Measurements from ENCODE around the gene TIRAP. TPM values are rescaled to one million over a fixed set of nuclear protein-coding genes. Genes with fewer than 3 reads are reported as not detected.

TIRAP gene, protein sequence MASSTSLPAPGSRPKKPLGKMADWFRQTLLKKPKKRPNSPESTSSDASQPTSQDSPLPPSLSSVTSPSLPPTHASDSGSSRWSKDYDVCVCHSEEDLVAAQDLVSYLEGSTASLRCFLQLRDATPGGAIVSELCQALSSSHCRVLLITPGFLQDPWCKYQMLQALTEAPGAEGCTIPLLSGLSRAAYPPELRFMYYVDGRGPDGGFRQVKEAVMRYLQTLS
- total RNA-seq: 3.8 TPM

DNA sequence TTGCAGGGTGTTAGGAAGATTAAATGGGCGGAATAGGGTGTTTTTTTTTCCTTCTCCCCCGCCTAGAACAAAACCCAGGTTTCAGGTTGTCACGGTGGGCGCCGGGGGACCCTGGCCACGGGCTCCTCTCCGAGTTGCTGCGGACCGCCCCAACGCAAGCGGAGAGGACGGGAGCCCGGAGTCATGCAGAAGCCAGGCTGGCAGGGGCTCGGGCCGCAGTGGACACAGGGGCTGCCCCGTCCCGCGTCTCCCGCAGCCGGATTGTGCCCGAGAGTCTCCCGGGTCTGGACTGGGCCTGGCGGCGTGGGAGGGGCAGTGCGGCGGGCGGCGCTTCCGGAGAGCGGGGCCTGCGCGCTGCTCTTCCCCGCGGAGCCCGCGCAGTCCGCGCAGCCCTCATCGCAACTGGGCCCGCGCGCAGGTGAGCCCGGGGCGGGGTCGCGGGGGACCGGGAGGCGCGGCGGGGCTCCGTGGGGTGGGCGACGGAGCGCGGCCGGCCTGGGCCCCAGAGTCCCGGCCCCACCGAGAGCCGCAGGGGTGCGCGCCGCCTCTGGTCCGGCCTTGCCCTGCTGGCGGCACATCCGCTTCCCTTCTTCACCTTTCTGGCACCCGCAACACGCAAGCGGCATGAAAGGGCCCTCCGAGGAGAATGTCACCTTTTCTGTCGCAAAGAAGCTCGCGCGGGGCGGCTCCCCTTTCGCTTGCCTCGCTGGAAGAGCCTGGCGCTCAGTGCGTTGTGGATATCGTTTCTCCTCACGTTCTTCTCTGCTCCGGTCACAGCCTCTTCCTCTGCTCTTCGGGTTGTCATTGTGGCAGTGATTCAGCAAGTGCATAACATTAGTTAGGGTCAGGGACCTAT is at the start of gene TIRAP:
TIRAP (plus strand) TSS at position 358 of the 856 bp plus-strand sequence. CDS start 7,802 bp downstream, outside the sequence.

GRCh38 chr11:126268708-126269579 is 13.9 kb upstream of the TIRAP start, which contains the start of the genes FOXRED1 and SRPRA:
TSS of gene FOXRED1 (plus strand) at chr11:126269154. CDS start at chr11:126269207, 53 bp downstream.
TSS of gene SRPRA (minus strand) at chr11:126268895. CDS start at chr11:126268804, 91 bp downstream.

GRCh38 chr11:126303623-126304456 is 20.9 kb downstream of the TIRAP start, which contains the start of gene DCPS:
TSS of gene DCPS (plus strand) at chr11:126304060. CDS start at chr11:126304081, 21 bp downstream.

Small RNA genes within 50 kb of the gene (small RNA-seq; reads per million reads assigned to genes)
- gene RN7SL351P (ENCODE audit: low replicate concordance): not detected

Other genes with a start within 250 kb of the TIRAP start
- 72.9 TPM for gene CDON, start 220.2 kb upstream of the TIRAP start, total RNA-seq
- 51.0 TPM for gene RPUSD4, start 71.4 kb upstream of the TIRAP start, total RNA-seq
- gene FAM118B, start 71.3 kb upstream of the TIRAP start, total RNA-seq: 29.1 TPM
- 20.7 TPM for gene SRPRA, start 14.2 kb upstream of the TIRAP start, total RNA-seq
- gene FOXRED1, start 13.9 kb upstream of the TIRAP start, total RNA-seq: 22.5 TPM
- 5.3 TPM for gene DCPS, start 21.0 kb downstream of the TIRAP start, total RNA-seq
- 14.4 TPM for gene ST3GAL4, start 72.6 kb downstream of the TIRAP start, total RNA-seq

Measured in parietal lobe (tissue), 2 donors.